Activated gamma-delta T cell treated with anti-CD3 and anti-CD28 coated beads, Interleukin-2, amount 50 U/mL, for 16 hours (primary cell): ENCODE measurements around the gene LNPK.
"Not testable (repeated sequence)": the region's sequence is repeated elsewhere in the genome, so short reads cannot be mapped to it uniquely, and the experiment has no call there.

Experiments
- DNase-seq: peaks from one replicate; pipeline ENCODE4 v3.0.0-alpha.2; 2020; ENCODE audit warnings: low read depth

Gene LNPK

DNA sequence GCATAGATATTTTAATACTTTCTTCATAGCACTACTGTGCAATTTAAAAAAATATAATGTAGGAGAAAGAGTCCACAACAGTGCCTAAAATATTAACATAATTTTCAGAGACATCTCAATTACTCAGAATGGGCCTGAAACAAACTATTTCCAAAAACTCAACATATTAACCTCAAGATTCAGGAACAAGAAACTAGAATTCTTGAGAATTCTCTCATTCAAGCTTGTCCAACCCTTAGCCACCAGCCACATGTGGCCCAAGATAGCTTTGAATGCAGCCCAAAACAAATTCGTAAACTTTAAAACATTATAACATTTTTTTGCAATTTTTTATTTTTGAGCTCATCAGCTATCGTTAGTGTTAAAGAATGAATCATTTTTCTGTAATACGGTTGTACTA, 35.2 kb downstream of the LNPK start:
- DNase-seq, result no peak

DNA sequence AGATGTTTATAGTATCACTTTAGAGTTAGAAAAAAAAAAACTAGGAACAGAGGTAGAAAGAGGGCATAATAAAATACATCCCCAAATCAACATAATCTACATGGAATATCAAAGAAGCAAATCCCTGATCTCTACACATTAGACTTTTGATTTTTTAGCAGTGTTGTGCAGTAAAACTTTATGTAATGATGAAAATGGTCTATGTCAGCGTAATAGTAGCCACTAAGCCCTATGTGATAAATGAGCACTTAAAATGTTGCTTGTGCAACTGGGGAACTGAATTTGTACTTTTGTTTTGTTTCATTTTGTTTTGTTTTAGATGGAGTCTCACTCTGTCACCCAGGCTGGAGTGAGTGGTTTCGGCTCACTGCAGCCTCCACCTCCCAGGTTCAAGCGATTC, 36.3 kb downstream of the LNPK start:
- no peak for DNase-seq

DNA sequence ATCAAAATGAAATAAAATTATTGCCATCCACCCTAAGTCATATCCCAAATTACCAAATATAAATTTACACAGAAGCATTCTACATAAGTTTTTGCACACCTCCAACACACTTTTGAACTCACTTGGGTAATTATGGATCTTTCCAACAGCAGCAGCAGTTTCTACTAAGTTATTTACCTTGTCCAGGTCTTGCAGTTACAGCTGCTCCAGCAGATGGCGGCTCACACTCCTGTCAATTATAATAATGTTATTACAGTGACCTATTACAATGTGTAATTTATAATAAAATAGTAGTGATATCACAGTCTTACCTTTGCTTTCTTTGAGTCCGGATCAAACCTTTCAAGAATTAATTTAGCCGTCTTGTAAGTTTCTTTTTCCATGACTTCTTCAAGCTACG, 37.9 kb downstream of the LNPK start:
- DNase-seq, result no peak

DNA sequence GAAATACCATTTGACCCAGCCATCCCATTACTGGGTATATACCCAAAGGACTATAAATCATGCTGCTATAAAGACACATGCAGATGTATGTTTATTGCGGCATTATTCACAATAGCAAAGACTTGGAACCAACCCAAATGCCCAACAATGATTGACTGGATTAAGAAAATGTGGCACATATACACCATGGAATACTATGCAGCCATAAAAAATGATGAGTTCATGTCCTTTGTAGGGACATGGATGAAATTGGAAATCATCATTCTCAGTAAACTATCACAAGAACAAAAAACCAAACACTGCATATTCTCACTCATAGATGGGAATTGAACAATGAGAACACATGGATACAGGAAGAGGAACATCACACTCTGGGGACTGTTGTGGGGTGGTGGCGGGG, 38.9 kb downstream of the LNPK start:
- not testable (repeated sequence) for DNase-seq

DNA sequence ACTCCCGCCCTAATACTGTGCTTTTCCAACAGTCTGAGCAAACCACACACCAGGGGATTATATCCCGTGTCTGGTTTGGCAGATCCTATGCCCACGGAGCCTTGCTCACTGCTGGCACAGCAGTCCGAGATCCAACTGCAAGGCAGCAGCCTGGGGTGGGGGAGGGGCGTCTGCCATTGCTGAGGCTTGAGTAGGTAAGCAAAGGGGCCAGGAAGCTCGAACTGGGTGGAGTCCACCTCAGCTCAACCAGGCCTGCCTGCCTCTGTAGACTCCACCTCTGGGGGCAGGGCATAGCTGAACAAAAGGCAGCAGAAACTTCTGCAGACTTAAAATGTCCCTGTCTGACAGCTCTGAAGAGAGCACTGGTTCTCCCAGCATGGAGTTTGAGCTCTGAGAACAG, 44.2 kb downstream of the LNPK start:
- no peak for DNase-seq

DNA sequence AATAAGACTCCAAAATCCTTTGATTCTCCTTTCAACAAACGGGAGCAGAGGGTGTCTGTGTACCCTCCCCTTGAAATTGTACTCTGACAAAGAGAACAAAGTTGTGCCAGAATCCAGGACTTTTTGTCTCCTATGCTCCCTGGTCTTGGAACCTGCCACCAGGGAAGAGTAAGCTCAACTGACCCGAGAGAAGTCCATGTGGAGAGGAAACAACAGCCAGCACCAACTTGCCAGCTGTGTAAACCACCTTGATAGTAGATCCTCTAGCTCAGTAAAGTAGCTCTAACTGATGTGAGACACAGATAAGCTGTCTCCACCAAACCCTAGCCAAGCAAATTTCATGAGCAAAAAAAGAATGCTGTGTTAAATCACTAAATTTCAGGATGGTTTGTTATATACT, 46.9 kb downstream of the LNPK start:
- no peak for DNase-seq

DNA sequence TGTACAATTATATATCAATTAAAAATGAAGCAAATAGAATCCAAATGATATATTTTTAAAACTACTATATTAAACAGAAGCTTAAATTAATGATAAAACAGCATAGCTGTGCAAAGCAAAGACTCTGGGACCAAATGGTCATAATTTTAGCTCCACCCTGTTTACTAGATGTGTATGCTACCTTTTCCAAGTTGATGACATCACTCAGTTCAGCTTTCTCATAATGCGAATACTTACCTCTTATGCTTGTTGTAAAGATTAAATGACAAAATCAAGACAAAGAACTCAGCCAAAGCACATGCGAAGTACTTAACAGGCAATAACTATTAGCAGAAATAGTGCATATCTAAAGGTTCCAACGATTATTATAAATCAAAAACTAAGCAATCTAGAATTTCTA, 51.6 kb downstream of the LNPK start:
- DNase-seq, result no peak

DNA sequence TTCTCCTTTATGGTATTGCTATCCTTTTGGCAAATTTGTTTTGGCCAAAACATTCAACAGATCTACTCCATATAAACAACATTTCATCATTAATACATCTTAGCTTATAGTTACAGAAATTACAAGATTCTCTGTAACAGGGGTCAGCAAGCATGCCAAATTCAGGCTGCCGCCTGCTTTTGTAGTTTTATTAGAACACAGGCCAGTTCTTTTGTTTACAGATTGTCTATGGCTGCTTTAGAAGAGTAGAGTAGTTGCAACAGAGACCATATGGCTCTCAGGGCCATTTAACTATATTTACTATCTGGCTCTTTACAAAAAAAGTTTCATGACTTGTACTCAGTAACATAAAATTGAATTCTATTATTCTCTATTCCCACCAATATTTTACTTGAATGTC, 53.9 kb downstream of the LNPK start:
- no peak for DNase-seq

DNA sequence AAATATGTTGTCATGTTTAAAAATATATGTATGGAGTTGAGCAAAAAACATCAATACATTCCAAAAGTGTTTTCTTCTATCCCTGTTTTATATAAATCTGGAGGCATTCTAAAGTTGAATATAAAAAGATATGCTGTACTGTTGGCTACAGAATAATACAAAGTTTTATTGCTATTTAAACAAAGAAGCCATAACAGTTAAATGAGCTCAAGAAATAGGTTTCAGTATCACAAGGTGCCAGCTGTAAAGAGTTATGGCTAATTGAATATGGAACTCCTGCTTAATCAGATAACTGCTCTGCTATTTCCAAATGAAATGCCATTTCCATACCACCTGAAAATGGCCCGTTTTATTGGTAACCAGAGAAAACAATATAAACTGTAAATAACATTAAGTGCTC, 55.0 kb downstream of the LNPK start:
- no peak for DNase-seq

DNA sequence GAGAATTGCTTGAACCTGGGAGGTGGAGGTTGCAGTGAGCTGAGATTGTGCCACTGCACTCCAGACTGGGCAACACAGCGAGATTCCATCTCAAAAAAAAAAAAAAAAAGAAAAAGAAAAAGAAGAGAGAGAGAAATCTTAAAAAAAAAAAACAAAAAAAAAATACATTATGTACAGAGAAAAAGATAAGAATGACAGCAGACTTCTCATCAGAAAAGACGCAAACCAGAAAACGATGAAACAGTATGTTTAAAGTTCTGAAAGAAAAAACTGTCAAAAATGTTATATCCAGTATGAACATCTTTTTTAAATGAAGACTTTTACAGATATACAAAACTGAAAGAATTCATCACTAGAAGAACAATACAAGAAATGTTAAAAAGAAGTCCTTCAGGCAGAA, 60.4 kb downstream of the LNPK start:
- DNase-seq, result no peak

DNA sequence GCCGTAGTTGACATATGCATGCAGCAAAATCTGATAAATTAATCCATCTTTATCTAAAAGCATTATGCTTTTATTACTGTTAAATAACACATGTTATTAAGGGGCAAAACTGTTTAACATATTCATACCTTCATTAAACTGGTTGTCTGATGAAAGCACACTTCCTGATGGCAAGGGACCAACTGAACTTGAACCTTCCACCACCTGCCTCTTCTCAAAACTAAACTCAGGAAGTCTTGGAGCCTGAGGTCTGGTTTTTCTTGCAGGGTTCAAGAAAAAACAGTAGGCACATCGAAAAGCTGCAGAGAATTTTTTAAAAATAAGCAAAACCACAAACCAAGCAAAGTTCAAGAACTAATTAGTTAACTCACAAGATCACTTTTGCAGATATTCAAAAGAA, 64.9 kb downstream of the LNPK start:
- DNase-seq, result no peak

DNA sequence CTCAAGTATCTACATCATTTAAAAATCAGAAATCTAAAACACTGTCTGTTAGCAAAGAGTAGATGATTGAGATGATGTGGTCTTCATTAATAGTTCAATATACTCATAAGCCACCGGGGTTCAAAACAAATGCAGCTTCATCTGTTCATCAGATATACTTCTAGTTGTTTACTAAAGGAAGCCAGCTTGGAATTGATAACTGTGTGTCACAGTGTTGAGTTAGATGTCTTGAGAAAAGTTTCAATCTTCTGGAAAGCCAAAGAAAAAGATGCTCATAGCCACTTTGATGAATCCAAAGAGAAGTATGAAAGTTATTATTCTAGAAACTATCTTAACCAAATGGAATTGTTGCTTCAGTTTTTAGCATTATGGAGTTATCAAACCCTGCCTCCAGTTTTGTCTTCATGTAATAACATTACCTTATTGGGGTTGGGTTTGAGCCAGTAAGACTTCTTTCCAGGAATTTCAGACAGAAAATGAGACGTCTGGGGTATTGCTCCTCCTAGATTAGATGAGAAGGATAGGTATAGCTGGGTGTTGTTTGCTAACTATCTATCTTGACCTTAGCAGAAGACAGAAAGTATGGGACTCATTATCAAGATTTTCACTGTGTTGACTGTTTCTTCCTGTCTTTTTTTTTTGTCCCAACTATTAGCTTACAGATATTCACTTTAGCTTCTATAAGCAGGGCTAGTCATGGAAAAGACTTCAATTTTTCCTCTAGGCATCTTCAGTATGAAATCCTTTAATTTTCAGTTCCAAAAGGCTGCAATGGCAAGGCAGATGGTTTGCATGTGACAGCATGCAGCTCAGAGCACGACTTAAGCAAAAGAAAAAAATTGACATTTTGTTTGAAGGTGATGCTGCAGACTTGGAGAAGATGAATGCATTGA, 66.5 kb downstream of the LNPK start:
- DNase-seq, result no peak

DNA sequence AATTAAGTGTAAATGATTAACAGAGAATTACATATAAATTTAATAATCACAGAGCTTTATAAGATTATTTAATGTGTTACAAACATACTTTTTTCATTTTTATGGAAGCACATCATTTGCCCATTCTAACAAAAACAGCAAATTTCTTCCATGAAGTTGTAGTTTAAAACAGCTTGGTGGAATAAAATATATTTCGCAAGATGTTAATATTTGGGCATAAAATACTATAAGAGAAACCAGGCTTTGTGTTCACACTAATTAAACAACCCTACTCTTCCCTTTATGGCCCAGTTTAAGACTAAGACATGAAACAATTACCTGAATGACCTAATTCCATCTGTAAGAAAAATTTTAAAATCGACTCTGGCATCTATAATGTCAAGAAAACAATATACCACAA, 69.4 kb downstream of the LNPK start:
- no peak for DNase-seq

DNA sequence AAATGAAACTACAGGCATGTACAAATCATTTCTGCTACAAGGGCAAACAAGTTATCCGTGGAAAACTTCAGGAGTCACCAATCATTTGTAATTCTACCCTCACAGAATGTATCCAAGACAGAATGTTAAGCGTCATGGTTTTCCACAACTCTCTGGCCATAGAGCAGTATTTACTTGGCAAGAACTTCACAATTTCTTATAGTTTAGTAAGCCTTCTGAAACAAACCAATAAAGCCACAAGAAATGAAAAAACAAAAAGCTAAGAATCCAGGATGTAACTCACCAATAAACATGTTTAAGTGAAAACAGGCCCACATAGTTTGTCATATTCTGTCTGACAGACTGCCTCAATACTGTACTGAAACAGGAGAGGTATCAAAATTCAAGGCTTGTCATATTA, 70.3 kb downstream of the LNPK start:
- no peak for DNase-seq

DNA sequence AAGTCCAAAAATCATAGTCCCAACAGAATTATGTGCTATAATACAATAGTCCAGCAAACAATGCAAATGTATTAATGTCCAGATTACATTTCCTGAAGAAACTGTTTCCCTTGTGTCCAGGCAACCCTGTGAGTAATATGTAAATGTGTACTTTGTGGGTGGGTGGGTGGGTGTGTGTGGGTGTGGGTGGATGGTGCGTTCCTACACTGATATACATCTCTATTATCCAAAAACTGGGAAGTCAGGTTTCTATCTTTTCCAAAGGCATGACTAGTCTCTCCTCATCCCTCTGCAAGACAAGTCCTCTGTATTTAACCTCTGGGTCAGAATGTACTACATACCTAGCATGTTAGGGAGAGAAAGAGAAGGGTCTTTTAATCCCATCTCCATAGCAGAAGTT, 71.6 kb downstream of the LNPK start:
- DNase-seq, result no peak

DNA sequence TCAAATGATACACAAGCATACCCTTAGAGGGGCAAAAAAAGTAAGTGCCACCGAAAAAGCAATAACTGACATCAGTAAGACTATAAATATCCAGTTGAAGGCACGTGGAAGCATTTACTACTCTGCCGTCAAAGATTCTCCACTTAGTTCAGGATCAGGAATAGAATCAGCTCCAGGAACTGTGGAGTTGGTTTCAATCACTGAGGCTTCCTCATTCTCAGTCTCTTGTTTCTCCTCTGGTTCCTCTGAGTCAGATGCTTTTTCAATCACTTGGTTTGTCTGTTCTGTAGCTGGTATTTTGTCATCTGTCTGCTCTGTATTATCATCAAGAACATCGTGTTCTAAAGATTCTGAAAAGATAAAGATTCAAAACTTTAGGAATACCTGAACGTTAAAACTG, 72.2 kb downstream of the LNPK start:
- no peak for DNase-seq

DNA sequence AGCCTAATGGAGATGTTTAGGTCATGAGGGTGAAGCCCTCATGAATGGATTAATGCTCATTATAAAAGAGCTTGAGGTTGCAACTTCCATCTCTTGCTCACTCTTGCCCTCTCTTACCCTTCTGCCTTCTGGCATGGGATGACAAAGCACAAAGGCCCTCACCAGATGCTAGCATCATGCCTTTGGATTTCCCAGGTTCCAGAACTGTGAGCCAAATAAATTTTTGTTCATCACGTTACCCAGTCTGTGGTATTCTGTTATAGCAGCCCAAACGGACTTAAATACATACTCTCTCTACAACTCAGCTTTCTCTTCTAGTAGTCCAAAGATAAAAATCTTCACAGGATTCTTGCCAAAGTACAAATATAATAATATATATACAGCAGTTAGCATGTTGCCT, 75.8 kb downstream of the LNPK start:
- DNase-seq, result no peak

DNA sequence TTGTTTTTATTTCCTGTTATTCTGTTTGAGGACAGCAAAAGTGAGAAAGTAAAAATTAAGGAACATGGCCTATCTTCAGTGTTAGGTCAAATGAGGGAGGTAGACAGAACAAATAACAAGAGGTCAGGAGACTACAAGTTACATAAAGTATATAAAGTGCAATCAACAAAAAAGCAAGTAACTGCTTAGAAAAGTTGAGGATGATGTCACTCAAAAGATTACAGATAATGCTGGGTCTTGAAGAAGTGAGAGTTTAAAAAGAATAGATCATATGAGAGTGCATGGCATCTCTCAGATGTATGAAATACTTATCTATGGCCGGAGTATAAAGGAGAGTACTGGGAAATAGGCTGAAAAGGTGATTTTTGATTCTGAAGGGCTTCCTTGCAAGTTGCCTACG, 79.9 kb downstream of the LNPK start:
- no peak for DNase-seq

DNA sequence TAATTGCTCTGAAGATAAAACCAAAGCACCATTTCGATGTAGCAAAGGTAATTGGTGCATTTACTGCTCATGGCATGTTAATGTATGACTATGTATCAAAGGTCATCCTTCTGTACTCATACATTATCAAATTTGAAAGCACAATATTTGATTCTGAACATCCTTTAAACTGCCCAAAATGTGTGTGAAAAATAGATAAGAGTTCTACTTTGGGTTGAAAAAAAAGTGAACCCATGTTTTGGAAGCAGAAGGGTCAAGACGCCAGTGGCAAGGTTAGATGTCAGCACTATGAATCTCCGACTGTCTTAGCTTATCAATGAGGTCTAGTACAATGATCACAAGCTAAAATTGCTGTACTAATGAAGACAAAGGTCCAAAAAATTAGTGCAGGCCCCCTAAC, 83.1 kb downstream of the LNPK start:
- no peak for DNase-seq

DNA sequence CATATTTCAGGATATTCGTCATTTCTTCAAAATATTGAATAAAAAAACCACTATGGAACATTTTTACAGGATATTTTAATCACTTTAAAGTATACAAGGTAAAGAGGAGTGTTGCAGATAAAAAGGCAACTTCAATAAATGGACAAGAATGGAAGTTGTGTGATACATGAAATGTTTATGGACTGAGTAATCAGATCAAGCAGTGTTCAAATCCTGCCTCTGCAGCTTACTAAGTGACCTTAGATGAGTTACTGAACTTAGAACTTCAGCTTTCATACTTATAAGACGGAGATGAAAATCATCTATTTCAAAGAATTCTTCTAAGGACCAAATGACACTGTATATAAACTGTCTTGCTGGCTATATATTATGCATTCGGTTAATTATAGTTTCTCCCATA, 87.2 kb downstream of the LNPK start:
- no peak for DNase-seq

DNA sequence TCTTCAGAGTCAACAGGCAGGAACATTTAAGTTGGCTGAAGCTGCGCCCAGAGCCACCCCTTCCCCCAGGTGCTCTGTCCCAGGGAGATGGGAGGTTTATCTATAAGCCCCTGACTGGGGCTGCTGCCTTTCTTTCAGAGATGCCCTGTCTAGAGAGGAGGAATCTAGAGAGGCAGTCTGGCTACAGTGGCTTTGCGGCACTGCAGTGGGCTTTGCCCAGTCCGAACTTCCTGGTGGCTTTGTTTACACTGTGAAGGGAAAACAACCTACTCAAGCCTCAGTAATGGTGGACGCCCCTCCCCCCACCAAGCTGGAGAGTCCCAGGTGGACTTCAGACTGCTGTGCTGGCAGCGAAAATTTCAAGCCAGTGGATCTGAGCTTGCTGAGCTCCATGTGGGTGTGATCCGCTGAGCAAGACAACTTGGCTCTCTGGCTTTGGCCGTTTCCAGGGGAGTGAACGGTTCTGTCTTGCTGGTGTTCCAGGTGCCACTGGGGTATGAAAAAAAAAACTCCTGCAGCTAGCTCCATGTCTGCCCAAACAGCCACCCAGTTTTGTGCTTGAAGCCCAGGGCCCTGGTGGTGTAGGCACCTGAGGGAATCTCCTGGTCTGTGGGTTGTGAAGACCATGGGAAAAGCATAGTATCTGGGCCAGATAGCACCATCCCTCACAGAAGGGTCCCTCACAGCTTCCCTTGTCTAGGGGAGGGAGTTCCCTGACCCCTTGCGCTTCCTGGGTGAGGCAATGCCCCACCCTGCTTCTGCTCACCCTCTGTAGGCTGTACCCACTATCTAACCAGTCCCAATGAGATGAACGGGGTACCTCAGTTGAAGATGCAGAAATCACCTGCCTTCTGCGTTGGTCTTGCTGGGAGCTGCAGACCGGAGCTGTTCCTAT, 88.0 kb downstream of the LNPK start:
- DNase-seq, result not testable (repeated sequence)

DNA sequence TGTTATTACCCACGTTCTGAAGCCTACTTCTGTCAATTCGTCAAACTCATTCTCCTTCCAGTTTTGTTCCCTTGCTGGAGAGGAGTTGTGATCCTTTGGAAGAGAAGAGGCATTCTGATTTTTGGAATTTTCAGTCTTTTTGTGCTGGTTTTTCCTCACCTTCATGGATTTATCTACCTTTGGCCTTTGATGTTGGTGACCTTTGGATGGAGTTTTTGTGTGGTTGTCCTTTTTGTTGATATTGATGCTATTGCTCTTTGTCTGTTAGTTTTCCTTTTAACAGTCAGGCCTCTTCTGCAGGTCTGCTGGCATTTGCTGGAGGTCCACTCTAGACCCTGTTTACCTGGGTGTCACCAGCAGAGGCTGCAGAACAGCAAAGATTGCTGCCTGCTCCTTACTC, 88.8 kb downstream of the LNPK start:
- DNase-seq, result not testable (repeated sequence)

DNA sequence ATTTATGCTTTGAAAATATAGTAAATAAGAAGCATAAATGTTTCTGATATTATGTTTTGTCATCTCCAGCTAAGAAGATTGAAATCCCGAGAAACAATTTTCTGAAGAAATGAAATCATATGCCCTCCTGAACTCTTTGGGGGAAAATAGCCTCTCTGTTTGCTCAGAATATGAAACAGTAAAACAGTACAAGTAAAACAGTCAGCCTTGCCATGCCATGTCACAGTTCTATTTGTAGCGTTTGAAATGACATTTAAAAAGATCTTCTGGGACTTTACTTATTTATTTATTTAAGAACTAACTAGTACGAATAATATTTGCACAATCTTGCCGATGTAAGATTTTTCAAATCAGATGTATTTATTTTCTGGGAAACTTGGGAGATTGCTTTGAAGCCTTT, 98.0 kb downstream of the LNPK start:
- DNase-seq, result no peak
